ENCODE results near the gene SLC25A29.
A peak's percentile ranks its signal among the peaks of the same experiment; 100 is the strongest.

Gene SLC25A29

GRCh38 chr14:100282083-100282350 is 24.2 kb downstream of the SLC25A29 start:
- no peak overlapping the region for H3K4me3 ChIP-seq (ENCODE audit: low read length)
- no peak for TF ChIP-seq CTCF (conservative IDR thresholded peaks at IDR 0.05; ENCODE audit: low read depth, low read length)
- no peak for DNase-seq (ENCODE audit: low read depth)

GRCh38 chr14:100281286-100282082 is 24.8 kb downstream of the SLC25A29 start:
- no peak for DNase-seq (ENCODE audit: low read depth)
- no peak for TF ChIP-seq CTCF (conservative IDR thresholded peaks at IDR 0.05; ENCODE audit: low read depth, low read length)
- no peak overlapping the region for H3K4me3 ChIP-seq (ENCODE audit: low read length)

- no peak for DNase-seq (ENCODE audit: low read depth)
- no peak for TF ChIP-seq CTCF (conservative IDR thresholded peaks at IDR 0.05; ENCODE audit: low read depth, low read length)
- H3K4me3 ChIP-seq (ENCODE audit: low read length), result no peak overlapping the region
These were observed 26.7 kb downstream of the SLC25A29 start for GRCh38 chr14:100279563-100279962.

- no peak for TF ChIP-seq CTCF (conservative IDR thresholded peaks at IDR 0.05; ENCODE audit: low read depth, low read length)
- H3K4me3 ChIP-seq (ENCODE audit: low read length), result no peak overlapping the region
- no peak for DNase-seq (ENCODE audit: low read depth)
These were observed 27.1 kb downstream of the SLC25A29 start for GRCh38 chr14:100279133-100279532.

- DNase-seq (ENCODE audit: low read depth), result no peak
- H3K4me3 ChIP-seq (ENCODE audit: low read length), result no peak overlapping the region
- peak; percentile 12 for TF ChIP-seq CTCF (conservative IDR thresholded peaks at IDR 0.05; ENCODE audit: low read depth, low read length)
These were observed 27.5 kb downstream of the SLC25A29 start for GRCh38 chr14:100278702-100279101.

GRCh38 chr14:100275214-100275613 is 31.0 kb downstream of the SLC25A29 start:
- TF ChIP-seq CTCF (conservative IDR thresholded peaks at IDR 0.05; ENCODE audit: low read depth, low read length), result no peak
- DNase-seq (ENCODE audit: low read depth), result no peak
- no peak overlapping the region for H3K4me3 ChIP-seq (ENCODE audit: low read length)

- TF ChIP-seq CTCF (conservative IDR thresholded peaks at IDR 0.05; ENCODE audit: low read depth, low read length), result no peak
- DNase-seq (ENCODE audit: low read depth), result no peak
- no peak overlapping the region for H3K4me3 ChIP-seq (ENCODE audit: low read length)
These were observed 32.0 kb downstream of the SLC25A29 start for GRCh38 chr14:100274250-100274649.
